Thyroid gland (tissue), 4 donors: Measurements from ENCODE around the gene CFAP20DC.
"Not testable (repeated sequence)": the region's sequence is repeated elsewhere in the genome, so short reads cannot be mapped to it uniquely, and the experiment has no call there.

Experiments used
- CTCF ChIP-seq, 6 experiments: fragments of 200-600 bp in 3 of 6; fragments of 450-650 bp in 3 of 6; sonication (generic) in 3 of 6; IDR thresholded peaks; one replicate each; pipeline ENCODE4 v1.5.1; 2016 to 2019; ENCODE audit warnings: antibody characterized with exemption in 6 of 6, mild to moderate bottlenecking in 2 of 6, inconsistent platforms in 1 of 6, moderate library complexity in 1 of 6
- POLR2A ChIP-seq, 2 donors: fragments of 450-650 bp; IDR thresholded peaks; one replicate each; pipeline ENCODE4 v1.6.1; 2017; ENCODE audit warnings: antibody characterized with exemption in 2 of 2, mild to moderate bottlenecking in 2 of 2, moderate library complexity in 1 of 2

- TF ChIP-seq CTCF, POLR2A (IDR thresholded peaks at IDR 0.05): not testable (repeated sequence)
These were observed 1.1 kb upstream of the CFAP20DC start for GRCh38 chr3:59050811-59051414.
